GM04503 (cell line): ENCODE results near the gene SH3PXD2A.
A peak's percentile ranks its signal among the peaks of the same experiment; 100 is the strongest.

Experiments
- DNase-seq: peaks from one replicate; pipeline ENCODE4 v3.0.0-alpha.2; 2012; ENCODE audit warnings: low read depth

Gene SH3PXD2A

GRCh38 chr10:103812004-103812403 lies 43.4 kb downstream of the SH3PXD2A start:
- DNase-seq = no peak

DNA sequence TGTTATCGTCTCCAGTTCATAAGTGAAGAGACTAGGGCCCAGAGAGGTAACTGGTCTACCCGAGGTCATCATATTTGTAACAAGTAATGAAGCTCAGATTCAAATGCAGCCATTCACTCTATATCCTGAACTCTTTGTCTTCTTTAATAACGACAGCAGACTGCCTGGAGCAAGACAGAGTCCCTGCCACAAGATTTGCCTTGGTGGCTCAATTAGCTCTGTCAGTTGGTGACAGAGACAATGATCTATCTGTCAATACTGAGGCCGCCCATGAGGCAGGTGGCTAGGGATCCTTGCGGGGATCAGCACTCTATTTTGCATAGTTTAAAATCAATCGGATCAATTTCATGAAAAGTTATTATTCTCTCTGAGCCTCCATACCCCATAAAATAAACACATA lies 43.9 kb downstream of the SH3PXD2A start:
- DNase-seq = no peak

- no peak for DNase-seq
Measured at GRCh38 chr10:103808780-103809179, 46.6 kb downstream of the SH3PXD2A start.

- DNase-seq = no peak
Measured at GRCh38 chr10:103807996-103808395, 47.4 kb downstream of the SH3PXD2A start.

- DNase-seq = no peak
Measured at GRCh38 chr10:103806395-103807187, 48.8 kb downstream of the SH3PXD2A start.

DNA sequence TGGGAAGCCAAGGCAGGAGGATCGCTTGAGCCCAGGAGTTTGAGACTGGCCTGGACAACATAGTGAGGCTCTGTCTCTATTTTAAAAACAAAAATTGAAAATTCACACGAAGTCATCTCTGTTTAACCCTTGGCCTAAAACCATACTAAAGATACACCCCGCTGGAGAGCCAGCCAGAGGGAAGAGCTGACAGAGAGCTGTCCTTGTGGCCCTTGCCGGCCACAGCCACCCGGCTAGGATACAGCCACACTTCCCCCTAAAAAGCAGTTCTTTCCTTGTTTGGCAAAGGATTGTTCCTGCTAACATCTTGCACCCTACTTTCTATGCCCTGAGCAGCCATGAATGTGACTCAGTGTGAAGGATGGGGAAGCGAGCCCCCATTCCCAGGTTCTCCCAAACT lies 49.6 kb downstream of the SH3PXD2A start:
- no peak for DNase-seq

GRCh38 chr10:103804871-103805270 lies 50.5 kb downstream of the SH3PXD2A start:
- DNase-seq = no peak

DNA sequence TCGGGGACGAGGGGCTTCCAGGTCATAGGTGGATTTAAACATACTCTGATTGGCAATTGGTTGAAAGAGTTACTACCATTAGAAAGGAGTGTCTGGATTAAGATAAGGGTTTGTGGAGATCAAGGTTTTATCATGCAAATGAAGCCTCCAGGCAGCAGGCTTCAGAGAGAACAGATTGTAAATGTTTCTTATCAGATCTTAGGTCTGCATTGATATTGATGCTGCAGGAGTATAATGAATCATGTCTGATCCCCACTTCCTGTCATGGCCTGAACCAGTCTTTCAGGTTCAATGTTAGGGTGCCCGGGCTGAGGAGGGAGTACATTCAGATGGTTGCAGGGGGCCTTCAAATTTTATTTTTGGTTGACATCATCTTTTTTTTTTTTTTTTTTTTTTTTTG lies 51.4 kb downstream of the SH3PXD2A start:
- no peak for DNase-seq

- no peak for DNase-seq
Measured at GRCh38 chr10:103802637-103803353, 52.6 kb downstream of the SH3PXD2A start.

DNA sequence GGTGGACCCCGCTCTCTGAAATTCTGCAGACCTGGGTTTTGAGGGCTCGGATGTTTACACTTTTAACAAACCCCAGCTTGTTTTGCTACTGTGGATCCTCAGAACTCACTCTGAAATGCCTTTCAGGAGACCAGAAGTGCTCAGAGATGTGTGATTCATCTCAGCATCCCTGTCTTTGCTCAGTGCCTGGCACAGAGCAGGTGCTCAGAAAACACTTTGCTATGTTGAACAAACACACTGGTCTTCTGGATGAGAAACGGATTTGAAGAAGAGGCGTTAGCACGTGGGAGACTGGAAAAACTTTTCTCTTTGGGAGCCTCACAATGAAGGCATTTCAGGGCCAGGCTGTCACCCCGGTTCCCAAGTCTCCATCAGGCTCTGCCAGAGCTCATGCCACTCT lies 53.3 kb downstream of the SH3PXD2A start:
- no peak for DNase-seq

- no peak for DNase-seq
Measured at GRCh38 chr10:103800789-103801540, 54.4 kb downstream of the SH3PXD2A start.

DNA sequence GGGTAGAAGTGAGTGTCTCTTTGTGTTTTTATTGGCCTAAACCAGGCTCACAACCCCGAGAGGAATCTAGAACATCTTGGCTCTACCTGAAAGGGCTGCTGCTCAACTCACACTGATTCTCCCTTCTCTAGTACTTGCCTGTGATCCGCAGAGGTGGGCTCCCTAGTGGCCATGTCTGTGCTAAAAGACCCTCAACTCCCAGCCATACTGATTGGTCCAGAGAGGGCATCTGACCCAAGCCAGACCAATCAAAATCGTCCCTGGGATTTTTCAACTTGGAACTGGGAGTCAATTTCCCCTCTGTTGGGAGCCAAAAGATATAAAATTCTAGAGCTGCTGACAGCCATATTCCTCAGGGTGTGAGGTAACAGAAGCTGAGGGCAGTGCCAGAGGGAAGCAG lies 55.3 kb downstream of the SH3PXD2A start:
- no peak for DNase-seq

DNA sequence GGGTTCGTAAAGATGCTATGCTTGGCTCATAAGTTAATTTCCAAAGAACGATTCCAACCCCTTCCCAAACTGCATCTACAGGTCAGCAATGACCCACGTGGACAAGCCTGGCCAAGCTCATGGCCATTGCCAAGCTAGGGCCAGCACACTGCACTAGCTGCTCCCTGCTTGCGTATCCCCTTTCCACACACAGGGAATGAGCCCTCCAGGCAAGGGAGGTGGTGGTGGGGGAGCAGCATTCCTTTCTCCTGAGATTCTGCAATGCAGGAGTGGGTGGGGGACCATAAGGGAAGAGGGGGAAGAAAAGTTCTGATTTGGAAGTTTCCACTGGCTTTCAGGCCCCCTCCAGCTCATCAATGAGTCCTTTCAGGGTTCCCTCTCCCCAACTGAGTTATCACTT lies 56.0 kb downstream of the SH3PXD2A start:
- no peak for DNase-seq

- no peak for DNase-seq
Measured at GRCh38 chr10:103798511-103798910, 56.9 kb downstream of the SH3PXD2A start.

GRCh38 chr10:103797857-103798256 lies 57.5 kb downstream of the SH3PXD2A start:
- DNase-seq = no peak

DNA sequence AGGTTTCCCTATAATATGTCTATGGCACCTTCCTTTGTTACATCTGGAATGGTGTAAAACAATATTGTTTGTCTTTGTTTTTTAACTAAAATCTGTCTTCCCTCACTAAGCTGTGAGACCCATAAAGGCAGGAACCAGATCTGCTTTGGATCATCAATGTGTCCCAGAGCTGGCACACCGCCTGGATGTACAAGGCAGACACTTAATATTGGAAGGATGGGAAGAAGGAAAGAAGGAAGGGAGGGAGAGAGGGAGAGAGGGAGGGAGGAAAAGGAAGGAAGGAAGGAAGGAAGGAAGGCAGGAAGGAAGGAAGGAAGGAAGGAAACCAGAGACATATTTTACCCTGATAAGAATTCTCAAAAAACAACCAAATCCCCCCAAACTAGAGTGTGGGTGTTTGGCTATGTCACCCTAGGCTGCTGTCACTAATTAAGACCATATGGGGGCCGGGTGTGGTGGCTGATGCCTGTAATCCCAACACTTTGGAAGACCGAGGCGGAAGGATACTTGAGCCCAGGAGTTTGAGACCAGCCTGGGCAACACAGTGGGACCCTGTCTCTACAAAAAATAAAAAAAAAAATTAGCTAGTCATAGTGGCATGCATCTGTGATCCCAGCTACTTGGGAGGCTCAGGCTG lies 59.6 kb downstream of the SH3PXD2A start:
- no peak for DNase-seq

DNA sequence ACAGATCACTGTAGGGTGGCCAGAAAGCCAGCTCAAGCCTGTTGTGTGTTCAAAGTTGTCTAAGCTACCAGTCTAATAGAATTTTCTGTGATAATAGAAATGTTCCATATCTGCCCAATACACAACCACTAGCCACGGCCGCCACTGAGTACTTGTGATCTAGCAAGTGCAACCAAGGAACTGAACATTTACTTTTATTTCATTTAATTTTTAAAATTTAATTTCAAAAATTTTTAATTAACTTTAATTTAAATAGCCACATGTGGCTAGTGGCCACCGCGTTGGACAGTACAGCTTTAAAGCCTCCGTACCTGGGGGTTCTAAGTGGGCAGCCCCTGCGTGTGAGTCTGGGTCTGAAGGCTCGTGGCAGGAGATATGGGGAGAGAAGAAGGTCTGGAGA lies 60.4 kb downstream of the SH3PXD2A start:
- DNase-seq = no peak

- no peak for DNase-seq
Measured at GRCh38 chr10:103793920-103794883, 61.2 kb downstream of the SH3PXD2A start.

DNA sequence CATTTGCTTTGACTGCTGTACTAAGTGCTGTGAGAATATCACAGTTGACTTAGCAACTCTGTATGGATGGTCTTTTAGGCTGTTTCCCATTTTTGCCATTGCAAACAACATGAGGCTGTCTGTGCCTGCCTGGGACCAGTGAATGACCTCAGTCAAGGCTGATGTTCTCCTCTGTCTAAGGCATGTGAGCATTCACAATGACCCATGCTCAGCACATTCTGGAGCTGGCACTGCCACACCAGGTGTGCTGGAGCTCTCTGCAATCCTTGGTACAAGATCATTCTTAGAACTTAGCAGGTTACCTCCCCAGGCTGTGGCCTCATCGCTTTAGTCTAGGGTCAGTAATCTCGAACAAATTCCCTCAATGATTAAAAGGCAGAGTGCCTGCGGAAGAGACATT lies 61.9 kb downstream of the SH3PXD2A start:
- DNase-seq = no peak

DNA sequence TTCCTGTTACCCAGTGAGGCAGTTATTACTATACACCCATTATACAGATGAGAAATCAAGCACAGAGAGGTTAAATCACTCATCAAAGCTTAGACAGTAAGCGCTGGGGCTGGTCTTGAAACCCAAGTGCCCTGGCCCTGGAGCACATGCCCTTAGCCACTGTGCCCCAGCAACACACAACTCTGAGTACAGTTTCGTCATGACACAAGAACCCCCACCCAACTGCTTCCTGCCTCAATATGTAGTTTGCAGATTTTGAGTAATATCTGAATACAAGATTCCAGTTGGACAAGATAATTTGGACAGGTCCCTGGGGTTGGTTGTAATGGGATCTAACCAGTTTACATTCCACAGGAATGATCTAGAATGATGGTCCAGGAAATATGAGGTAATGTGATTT lies 62.8 kb downstream of the SH3PXD2A start:
- peak; percentile 45 for DNase-seq

GRCh38 chr10:103791858-103792257 lies 63.5 kb downstream of the SH3PXD2A start:
- DNase-seq = no peak
